Fibroblast of gingiva (primary cell): ENCODE results near the gene PKD1.

Source experiments
- DNase-seq: peaks from one replicate; pipeline ENCODE4 v3.0.0-alpha.2; 2011; ENCODE audit warnings: low read depth

The PKD1 gene

DNA sequence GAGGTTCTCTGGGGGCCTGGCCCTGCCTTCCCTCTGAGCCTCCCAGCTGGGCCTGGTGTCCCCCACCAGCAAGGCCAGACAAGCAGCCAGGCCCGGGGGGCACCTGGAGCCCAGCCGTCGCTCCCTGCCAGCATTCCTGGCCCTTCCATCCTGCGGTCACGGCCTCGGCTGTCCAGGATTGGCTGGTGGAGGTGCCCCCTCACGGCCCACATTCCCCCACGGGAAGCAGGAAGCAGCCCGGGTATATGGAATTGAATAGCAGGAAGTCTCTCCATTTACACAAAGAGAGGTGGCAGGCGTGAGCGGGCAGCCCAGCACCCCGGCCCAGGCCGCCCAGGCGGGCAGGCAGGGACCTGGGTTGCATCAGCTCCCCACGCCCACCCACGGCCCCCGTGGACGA lies 34.4 kb upstream of the PKD1 start:
- DNase-seq, result no peak

DNA sequence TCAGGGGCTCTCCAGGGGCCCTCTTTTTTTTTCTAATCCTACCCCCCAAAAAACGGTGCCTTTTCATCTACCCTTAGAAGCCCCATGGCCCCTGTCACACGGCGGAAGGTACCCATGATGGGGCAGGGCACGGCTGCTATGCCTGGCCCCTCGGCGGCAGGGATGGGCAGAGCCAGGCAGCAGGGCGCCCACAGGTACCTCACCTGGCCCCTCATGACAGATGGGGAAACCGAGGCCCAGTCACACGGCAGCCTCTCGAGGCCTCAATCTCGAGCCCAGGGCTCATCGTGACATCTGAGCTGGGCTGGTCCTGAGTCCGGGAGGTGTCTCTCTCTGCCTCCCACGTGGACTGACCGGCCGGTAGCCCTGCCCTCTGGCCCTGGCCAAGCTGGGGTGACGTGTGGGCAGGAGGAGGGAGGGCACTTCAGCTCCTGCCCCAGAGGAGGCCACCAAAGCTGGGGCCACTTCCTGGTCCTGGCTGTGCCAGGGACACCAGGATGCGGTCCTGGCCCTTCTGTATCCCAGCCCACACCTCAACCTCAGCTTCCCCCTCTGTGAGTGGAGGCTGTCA lies 31.5 kb upstream of the PKD1 start:
- no peak for DNase-seq

DNA sequence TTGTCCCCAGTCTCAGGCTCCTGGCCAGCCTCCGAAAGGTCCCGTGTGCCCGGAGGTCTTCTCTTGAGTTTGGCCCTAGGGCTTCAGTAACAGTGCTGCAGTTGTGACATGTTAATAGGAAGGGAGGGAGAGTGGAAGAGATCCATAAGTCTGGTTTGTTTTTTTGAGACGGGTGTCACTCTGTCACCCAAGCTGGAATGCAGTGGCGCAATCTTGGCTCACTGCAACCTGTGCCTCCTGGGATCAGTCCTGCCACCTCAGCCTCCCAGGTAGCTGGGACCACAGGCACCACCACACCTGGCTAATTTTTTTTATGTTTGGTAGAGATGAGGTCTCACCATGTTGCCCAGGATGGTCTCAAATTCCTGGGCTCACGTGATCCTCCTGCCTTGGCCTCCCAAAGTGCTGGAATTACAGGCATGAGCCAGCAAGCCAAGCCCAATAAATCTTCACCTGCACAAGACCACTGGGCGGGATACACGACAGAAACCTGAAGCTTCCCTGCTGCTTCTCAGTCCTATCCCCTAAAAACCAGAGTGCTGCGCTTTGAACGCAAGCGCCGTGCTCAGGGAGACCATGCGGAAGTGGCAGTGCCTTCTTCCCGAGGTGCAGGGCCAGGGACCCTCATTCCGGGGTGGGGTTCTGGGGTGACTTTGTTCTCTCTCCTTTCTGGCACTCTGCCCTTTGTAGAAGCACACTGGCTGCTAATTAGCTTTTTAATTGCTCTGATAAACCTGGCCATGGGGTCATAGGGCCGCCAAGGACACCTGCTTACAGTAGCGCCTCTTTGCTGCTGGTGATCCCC lies 30.8 kb upstream of the PKD1 start:
- DNase-seq, result no peak

DNA sequence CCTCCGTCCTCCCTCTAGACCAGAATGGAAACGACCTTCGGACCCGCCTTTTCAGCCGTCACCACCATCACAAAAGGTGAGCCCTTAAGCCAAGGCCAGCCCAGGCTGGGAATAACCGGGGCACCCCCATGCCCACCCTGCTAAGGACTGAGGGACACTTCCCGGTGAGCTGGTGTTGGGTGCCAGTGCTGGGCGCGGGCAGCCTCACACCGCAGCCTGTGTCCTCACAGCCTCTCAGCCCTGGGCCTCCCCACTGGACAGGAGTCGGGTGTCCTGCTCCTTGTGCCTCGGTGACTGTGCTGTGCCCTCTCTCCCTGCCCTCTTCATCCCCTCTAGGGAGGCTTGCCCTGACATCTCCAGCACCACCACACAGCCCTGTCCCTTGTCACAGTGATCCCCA lies 30.2 kb upstream of the PKD1 start:
- DNase-seq, result no peak

DNA sequence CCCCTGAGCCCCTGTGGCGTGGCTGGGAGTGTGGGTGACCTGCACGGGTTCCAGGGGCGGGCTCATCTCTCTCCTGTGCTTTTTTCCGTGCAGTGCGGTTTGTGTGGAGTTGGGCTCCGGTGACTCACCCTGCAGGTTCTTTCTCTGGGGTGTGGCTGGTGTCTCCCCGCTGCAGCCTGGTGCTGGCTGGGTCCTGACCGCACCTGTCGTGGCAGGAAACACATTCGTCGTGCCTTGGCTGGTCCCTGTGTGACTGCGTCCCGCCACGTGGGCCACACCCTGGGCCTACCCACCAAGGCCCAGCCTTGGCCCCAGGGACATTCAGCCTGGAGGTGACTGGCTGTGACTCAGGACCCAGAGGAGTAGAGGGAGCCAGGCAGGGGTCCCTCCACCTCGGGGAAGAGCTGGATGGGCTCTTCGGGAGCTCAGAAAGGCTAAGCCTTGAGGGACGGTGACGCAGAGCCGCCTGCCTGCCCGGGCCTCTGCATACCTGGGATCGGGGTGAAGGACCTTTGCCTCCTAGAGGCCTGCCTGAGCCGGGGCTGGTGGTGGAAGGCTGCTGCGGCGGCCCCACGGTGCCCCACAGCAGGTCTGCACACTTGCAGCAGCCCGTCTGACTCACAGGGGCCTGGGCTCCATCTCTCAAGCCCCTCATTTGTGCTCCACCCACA lies 27.6 kb upstream of the PKD1 start:
- DNase-seq, result no peak

DNA sequence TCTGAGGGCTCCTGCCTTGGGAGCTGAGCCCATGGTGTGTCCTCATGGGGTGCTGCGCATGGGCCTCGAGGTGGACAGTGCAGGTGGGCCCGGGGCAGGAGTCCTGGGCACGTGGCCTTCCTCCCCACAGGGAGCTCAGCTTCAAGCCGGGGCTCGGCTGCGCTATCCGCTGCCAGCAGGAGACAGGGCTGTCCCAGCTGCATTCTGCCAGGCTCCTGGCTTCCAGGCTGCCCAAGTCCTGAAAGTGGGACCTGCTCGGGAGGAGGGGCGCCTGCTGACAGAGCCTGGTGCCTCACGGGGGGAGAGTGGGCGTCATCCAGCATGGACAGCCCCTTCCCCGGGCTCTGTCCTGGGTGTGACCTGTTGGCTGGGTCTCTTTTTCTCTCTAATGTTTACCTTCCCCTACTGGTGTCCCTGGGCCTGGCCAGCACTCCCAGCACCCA lies 27.0 kb upstream of the PKD1 start:
- no peak for DNase-seq

DNA sequence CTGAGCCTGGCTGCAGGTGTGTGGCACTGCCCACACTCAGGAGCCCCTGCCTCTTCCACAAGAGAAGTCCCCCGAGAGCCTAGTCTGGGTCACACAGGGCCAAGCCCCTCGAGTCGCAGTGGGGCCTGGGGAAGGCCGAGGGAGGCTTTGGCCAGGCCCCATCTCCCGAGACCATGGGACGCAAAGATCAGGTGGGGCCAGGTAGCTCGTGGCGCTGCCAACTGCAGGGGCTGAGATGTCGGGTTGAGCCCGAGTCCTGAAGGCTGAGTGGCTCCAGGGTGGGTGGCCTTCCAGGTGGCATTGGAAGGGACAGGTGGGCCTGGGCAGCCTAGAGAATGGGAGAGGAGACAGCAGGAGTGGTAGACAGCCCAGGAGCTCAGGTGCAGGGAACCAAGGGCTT lies 26.2 kb upstream of the PKD1 start:
- DNase-seq, result no peak

DNA sequence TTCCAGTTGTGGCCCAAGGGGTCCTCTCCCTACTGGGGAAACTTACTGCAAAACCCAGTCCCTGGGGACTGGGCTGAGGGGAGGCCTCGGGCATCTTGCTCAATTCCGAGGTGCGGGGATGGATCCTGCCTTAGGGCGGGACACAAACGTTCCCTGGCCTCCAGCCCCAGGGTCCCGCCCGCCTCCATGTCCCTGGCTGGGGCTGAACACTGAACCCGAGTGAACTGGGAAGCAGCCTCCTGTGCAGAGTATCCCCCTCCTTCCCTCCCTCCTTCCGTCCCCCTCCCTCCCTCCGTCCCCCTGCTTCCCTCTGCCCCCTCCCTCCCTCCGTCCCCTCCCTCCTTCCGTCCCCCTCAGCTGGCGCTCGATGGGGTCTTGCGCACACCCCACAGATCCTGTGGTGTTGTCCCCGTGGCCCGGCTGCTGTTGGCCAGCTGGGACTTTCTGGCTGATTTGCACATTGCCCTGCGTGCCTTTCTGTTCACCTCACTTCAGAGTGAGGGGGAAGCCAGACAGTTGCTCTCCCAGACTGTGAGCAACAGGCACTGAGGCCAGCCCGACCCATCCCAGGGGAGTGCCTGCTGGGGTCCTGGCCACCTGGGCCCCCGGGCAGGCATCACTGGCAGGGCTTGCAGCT lies 25.3 kb upstream of the PKD1 start:
- DNase-seq, result peak; percentile 73

DNA sequence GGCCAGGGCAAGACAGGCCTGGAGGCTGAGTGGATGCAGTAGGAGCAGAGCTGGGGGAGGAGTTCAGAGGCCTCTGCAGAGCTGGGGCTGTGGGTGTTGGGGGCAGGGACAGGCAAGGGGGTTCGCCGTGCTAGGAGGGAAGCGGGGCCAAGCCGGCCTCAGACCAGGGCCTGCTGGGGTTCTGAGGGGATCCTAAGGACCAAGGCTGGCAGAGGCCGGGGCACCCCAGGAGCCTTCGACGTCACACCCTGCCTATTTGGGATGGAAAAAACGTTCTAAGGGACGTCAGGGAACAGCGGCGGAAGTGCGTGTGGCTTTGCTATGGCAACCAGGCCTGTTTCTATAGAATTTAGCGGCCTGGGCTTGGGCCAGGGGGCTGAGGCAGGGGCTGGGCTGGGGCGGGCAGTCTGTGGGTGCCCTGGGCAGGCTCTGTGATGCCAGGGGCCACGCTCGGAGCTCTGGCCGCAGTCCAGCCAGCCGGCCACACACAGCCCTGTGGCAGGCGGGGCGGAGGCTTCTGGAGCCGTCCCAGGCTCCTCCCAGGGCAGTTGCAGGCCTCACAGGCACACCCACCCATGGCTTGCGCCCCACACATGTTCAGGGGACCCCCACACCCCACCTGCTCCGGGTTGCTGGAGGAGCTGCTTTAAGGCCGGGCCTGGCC lies 23.6 kb upstream of the PKD1 start:
- DNase-seq, result peak; percentile 81

DNA sequence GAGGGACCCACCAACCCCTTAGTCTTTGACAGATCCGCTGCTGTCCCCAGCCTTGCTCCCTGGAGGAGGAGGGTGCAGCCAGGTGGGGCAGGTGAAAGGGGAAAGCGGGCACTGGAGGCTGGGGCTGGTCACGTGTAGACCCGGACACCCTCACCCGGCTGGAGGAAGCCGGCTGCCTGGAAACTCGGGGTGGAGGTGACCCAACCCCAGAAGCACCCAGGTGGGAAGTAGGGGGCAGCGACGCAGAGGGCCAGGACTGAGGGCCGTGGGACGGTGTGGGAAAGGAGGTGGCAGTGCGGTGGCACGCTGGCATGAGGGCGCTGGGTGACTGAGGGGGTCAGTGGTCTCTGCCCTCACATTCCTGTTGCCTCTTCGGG lies 22.6 kb upstream of the PKD1 start:
- no peak for DNase-seq

DNA sequence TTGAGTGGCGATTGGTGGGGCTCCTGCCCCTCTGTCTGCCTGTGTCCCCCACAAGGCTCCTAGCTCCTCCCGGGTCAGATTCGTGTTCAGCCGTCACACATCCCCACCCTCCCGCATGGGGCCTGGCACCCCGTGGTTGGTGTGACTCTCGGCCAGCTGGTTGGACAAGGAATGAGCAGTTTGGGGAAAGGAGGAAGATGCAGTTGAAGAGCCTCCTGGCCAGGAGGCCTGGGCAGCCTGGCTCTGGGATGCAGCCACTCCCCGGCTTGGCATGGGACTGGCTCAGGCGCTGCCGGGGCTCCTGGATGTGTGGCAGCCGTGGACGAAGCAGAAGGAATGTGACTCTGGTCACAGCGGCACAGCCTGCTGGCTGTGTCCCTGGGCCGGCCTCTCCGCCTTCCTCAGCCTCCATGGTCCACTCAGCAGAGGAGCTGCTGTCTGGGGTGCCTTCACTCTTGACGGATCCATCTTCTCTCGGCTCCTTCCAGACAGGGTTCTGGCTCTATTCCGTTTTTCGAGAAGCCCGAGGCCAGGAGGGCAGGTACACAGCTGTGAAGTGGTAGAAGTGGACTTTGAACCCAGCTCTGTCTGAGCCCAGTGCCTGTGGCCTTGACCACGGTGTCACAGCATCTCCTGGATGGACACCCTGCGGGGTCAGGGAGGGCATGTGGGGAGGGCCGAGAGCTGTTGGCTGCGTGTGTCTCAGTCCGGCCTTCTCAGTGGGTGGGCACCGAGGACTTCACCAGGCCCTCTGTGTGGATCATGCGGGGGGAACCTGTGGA lies 22.0 kb upstream of the PKD1 start:
- DNase-seq, result no peak

DNA sequence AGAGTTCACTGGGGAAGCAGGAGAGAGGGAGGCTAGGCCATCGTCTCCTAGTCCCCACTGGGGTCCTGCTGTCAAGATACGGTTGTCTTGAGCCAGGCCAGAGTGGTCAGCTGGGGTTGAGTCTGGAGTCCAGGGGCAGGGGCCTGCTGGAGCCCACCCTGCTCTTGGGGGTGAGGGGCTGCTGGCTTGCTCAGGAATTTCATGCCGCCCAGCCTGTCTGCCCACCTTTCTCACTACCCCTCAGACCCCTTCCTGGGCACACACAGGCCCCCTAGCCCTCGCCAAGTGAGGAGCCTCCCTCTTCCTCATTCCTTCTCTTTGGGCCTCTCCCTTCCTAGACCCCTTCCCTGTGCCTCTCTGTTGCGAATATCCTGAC lies 21.1 kb upstream of the PKD1 start:
- DNase-seq, result no peak

DNA sequence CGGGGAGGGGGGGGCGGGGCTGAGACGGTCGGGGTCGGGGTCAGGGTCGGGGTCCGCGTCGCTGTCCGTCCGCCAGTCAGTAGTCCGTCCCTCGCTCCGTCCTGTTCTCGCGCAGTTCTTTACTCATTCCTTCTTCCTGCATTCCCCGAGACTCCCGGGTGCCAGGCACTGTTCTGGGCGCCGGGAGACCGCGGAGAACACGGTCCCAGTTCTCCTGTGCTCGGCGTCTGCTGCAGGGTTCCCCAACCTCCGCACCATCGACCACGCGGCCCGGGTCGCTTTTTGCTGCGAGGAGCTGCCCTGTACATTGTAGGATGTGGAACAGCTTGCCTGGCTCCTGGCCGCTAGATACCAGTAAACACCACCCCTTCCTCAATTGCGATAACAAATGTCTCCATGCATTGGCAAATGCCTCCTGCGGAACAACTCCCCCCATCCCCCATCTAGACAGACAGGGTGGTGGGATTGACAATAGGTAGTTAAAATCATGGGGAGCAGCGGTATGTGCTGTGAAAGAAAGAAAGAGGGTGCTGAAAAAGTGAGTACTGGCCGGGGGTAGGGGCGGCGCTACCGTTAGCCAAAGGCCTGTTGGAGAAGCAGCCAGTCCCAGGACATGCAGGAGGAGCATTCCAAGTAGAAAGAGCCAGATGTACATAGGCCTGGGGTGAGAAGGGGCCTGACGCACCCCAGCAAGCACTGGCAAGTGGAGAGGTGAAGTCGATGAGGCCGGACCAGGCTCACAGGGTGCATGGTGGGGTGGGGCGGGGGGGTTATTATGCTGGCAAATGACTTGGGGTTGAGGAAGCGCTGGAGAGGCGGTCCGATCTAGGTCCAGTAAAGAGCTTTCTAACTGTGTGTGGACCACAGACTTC lies 20.5 kb upstream of the PKD1 start:
- DNase-seq, result peak; percentile 70

DNA sequence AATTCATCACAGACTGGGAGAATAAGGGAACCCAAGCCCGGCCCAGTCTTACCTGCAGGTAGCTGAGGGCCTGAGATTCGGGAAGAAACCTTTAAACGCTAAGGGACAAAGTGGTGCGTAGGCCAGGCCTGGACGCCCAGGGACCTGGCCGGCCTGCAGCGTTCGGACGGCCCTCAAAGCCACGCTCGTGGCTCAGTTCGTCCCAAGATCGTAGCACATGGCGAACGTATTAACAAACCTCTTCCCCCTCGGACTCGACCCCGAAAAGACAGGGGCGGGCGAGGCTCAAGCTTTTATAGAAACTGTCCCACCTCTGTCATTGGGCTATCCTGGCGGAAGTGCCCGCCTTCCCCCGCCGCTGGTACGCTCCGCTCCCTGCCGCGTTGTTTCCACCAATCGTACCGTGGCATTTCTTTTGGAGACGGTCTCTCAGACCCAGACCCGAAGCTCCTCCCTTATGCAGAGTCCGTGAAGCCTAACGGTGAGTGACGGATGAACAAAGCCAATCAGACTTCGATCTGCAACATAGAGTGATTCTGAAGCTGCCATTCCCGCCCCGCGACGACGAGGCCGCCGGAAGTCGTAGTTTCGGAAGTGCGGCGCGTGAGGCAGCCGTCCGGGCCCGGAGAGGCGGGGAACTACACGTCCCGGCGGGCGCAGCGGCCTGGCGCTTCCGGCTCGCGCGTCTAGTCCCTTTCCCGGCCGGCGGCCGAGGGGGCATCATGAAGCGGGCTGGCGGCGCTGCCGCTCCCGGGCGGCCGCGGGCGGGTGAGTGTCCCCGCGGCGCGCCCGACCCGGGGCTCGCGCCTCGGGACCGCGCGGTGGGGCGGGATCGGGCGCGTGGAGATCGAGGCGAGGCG lies 19.6 kb upstream of the PKD1 start, which contains the start of gene TRAF7:
Gene TRAF7 (plus strand): TSS at position 692 of the 860 bp plus-strand sequence. CDS start 8,139 bp downstream, outside the sequence.
- DNase-seq, result peak; percentile 100

DNA sequence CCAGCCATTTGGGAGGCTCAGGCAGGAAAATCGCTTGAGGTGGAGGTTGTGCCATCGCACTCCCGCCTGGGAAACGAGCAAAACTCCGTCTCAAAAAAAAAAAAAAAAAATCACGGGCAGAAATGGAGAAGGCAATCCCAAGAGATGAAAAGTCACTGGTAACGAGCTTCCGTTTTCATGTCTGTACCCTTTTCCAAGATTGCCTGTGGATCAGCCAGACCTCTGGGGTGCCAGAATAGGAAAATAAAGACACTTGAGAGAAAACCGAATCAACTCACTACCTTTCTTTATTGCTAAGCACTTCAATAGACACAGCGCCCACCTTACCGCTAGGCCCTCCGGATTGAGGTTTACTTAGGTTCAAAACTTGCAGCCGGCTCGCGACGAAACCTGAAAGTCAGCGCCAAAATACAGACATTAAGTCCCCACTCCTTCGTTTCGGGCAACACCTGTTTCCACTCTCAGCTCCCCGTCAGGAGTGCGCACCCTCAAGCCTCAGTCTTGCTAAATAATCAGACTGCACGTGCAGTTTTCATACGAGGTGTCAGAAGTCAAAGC lies 18.9 kb upstream of the PKD1 start:
- DNase-seq, result no peak

DNA sequence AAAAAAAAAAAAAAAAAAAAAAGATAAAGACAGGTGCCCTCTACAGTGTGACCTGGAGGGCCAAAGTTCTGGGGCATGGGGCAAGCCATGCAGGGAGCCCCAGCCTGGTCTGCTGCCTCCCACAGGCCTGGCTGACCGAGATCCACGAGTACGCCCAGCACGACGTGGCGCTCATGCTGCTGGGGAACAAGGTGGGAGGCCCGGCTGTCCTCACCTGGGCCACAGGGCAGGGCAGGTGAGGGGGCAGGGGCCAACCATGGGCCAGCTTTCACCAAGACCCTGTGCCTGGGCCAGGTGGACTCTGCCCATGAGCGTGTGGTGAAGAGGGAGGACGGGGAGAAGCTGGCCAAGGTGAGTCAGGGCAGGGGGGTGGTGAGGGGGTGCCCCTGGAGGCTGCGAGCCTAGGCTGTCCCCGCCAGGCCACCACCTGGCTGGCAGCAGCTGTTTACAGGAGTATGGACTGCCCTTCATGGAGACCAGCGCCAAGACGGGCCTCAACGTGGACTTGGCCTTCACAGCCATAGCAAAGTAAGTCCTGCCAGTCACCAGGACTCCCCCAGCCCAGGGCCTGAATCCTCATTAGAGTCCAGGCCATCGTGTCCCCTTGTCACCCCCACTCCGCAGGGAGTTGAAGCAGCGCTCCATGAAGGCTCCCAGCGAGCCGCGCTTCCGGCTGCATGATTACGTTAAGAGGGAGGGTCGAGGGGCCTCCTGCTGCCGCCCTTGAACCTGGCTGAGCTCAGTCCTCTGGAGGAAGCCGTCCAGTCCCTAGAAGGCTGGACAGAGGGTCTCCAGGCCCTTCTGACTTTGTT lies 17.2 kb upstream of the PKD1 start:
- DNase-seq, result no peak

DNA sequence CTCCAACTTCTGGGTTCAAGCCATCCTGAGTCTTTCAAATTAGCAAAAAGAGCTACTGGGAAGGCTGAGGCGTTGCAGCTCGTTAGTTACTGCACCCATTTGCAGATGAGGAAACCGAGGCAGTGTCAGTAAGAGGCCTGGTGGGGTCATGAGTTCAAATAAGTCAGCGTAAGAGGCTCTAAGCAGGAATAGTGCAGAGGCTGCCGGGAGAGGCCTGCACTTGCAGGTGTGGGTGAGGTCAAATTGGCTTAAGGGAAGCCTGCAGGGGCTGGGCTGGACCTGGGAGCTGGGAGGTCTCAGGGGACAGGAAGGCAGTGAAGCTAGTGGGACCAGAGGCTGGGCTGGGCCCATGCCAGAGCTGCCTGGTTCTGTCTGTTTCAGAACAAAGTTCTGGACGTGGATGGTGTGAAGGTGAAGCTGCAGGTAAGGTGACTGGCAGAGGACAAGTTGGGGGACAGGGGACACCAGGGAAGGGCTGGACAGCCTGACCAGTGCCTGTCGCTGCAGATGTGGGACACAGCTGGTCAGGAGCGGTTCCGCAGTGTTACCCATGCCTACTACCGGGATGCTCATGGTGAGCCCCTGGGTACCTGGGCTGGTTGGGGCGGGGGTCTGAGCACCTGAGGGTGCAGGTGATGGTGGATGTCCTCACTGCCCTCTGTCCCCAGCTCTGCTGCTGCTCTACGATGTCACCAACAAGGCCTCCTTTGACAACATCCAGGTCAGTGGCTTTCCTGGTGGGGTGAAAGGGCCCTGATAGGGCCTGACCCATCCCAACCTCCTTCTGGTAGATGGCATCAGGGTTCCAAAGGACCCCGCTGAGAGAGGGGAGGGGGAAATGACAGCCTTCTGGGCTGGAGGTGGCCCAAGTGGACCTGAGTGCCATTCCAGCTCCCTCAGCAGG lies 15.7 kb upstream of the PKD1 start:
- no peak for DNase-seq
